Body of pancreas (tissue), 4 donors: ENCODE measurements around the gene ATG2B.

Source experiments
- POLR2A ChIP-seq, 3 donors: fragments of 450-650 bp; IDR thresholded peaks; one replicate each; pipeline ENCODE4 v1.6.1; 2016; ENCODE audit warnings: antibody characterized with exemption in 3 of 3, mild to moderate bottlenecking in 2 of 3
- TF ChIP-seq, protein P1 (sequence below), 7 experiments: fragments of 450-650 bp in 4 of 7; fragments of 200-600 bp in 3 of 7; sonication (generic) in 3 of 7; IDR thresholded peaks; one replicate each; pipeline ENCODE4 v1.5.1; 2016 to 2019; ENCODE audit warnings: antibody characterized with exemption in 7 of 7

DNA sequence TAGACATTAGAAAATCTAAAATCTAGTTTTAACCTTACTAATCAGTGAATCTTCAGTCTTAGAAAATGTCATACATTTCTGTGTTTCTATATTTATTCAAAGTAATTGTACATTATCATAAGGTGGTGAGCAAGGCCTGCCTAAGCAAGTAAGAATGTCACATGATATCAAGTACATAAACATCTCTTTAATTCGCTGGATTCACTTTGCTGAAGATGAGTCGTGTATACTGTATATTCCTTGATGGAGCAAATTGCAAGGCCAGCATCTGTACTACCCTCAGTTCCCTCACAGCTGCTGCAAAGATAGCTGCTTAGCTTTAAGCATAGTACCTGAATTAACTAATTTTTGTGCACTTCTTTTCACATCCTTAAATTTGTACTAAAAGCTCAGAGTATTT is 20.3 kb upstream of the ATG2B start:
- TF ChIP-seq, protein P1, sequence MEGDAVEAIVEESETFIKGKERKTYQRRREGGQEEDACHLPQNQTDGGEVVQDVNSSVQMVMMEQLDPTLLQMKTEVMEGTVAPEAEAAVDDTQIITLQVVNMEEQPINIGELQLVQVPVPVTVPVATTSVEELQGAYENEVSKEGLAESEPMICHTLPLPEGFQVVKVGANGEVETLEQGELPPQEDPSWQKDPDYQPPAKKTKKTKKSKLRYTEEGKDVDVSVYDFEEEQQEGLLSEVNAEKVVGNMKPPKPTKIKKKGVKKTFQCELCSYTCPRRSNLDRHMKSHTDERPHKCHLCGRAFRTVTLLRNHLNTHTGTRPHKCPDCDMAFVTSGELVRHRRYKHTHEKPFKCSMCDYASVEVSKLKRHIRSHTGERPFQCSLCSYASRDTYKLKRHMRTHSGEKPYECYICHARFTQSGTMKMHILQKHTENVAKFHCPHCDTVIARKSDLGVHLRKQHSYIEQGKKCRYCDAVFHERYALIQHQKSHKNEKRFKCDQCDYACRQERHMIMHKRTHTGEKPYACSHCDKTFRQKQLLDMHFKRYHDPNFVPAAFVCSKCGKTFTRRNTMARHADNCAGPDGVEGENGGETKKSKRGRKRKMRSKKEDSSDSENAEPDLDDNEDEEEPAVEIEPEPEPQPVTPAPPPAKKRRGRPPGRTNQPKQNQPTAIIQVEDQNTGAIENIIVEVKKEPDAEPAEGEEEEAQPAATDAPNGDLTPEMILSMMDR (IDR thresholded peaks at IDR 0.05): no peak
- no peak for TF ChIP-seq POLR2A (IDR thresholded peaks at IDR 0.05)
